OCI-LY7 (cell line): ENCODE results near the gene NGEF. TPM values are rescaled to one million over a fixed set of nuclear protein-coding genes. Genes with fewer than 3 reads are reported as not detected.

Source experiments
- BruUV-seq: library from RNA; stranded (reverse); fragments of 400-500 nt; replicated peaks from 2 replicates; lab custom pipeline; 2021; lab: Mats Ljungman, UMichigan
- CTCF ChIA-PET: fragments of 300-600 bp; sonication (Branson Sonifier 250); formaldehyde crosslinking; loops from one replicate; lab custom pipeline; 2022; ENCODE audit warnings: antibody characterized with exemption; ENCODE audit not compliant: unreplicated experiment; lab: Charles Lee
- POLR2A ChIA-PET: fragments of 300-600 bp; sonication (Branson Sonifier 250); formaldehyde crosslinking; loops from one replicate; lab custom pipeline; 2022; ENCODE audit warnings: antibody characterized with exemption; lab: Charles Lee
- DNase-seq: peaks from one replicate; pipeline ENCODE4 v3.0.0-alpha.2; 2015; ENCODE audit warnings: low spot score
- H2AFZ ChIP-seq: fragments of 200-600 bp; sonication (generic), shearing (Covaris generic); 2 replicates; pipeline ENCODE4 v1.6.1; 2014; ENCODE audit warnings: mild to moderate bottlenecking, antibody characterized with exemption, low read length, moderate library complexity
- H3K27ac ChIP-seq: fragments of 200-600 bp; sonication (generic); 2 replicates; pipeline ENCODE4 v1.5.1; 2014; ENCODE audit warnings: mixed run types, low read depth, mild to moderate bottlenecking, moderate library complexity, low read length, inconsistent platforms; ENCODE audit not compliant: poor library complexity, severe bottlenecking
- H3K36me3 ChIP-seq: fragments of 200-600 bp; sonication (generic); 2 replicates; pipeline ENCODE4 v1.6.1; 2014; ENCODE audit warnings: mild to moderate bottlenecking, antibody characterized with exemption, low read length, moderate library complexity, mixed read lengths; ENCODE audit not compliant: insufficient read depth
- H3K4me1 ChIP-seq: fragments of 200-600 bp; sonication (generic); 2 replicates; pipeline ENCODE4 v1.5.1; 2014; ENCODE audit warnings: mild to moderate bottlenecking, low read length; ENCODE audit not compliant: insufficient read depth, poor library complexity, severe bottlenecking
- H3K4me2 ChIP-seq: fragments of 200-600 bp; sonication (generic); 2 replicates; pipeline ENCODE4 v1.6.1; 2014; ENCODE audit warnings: mild to moderate bottlenecking, low read length
- H3K4me3 ChIP-seq: fragments of 200-600 bp; sonication (generic); 2 replicates; pipeline ENCODE4 v1.5.1; 2014; ENCODE audit warnings: mild to moderate bottlenecking, low read depth, low read length; ENCODE audit not compliant: poor library complexity, severe bottlenecking
- H3K79me2 ChIP-seq: fragments of 200-600 bp; sonication (generic); 2 replicates; pipeline ENCODE4 v1.6.1; 2016; ENCODE audit warnings: low read depth, mild to moderate bottlenecking, low read length, moderate library complexity, mixed read lengths; ENCODE audit not compliant: insufficient read depth
- H3K9me2 ChIP-seq: fragments of 200-600 bp; sonication (generic); 2 replicates; pipeline ENCODE4 v1.6.1; 2016; ENCODE audit warnings: mild to moderate bottlenecking, low read length, mixed read lengths; ENCODE audit not compliant: insufficient read depth
- H3K9me3 ChIP-seq: fragments of 200-600 bp; sonication (generic); 2 replicates; pipeline ENCODE4 v1.6.1; 2014; ENCODE audit warnings: mild to moderate bottlenecking, mixed run types, low read length, mixed read lengths
- H4K20me1 ChIP-seq: fragments of 200-600 bp; sonication (generic); 2 replicates; pipeline ENCODE4 v1.6.1; 2014; ENCODE audit warnings: mild to moderate bottlenecking, antibody characterized with exemption, low read length, moderate library complexity, mixed read lengths; ENCODE audit not compliant: insufficient read depth
- CTCF ChIP-seq: fragments of 200-600 bp; sonication (generic); conservative IDR thresholded peaks from 2 replicates; pipeline ENCODE4 v1.5.1; 2014; ENCODE audit warnings: mild to moderate bottlenecking, antibody characterized with exemption, low read length, moderate library complexity, mixed read lengths
- EZH2phosphoT487 ChIP-seq: fragments of 200-600 bp; sonication (generic); IDR thresholded peaks from 2 replicates; pipeline ENCODE4 v1.6.1; 2018; ENCODE audit warnings: low read depth, borderline replicate concordance, mild to moderate bottlenecking, mixed run types, antibody characterized with exemption, low read length, moderate library complexity, mixed read lengths
- intact Hi-C: fragments of 100-400 bp; cut with micrococcal nuclease; formaldehyde crosslinking; loops from one replicate; pipeline ENCODE4 v1.10.0; 2022; ENCODE audit not compliant: unreplicated experiment
- total RNA-seq, 2 experiments: library from RNA; depleted of rRNA in 1 of 2; stranded (reverse); fragments of >200 nt in 1 of 2; shearing (Covaris generic) in 1 of 2; gene quantifications; 2 replicates each; pipeline ENCODE4 v1.2.3, GENCODE V29; 2014 to 2022

Gene NGEF
- total RNA-seq, 2 experiments from 2014 or later = 0.82 TPM; not detected in 1

- no peaks in the 10 kb centered on the region for H3K9me3 ChIP-seq
- H3K36me3 ChIP-seq = peaks cover 20% of the 10 kb centered on the region
- peaks cover 39% of the 10 kb centered on the region for H3K79me2 ChIP-seq
- intact Hi-C loops = loop anchor here (10.0 kb wide), 1 partner anchor 295 kb away; no protein-coding TSS in a partner anchor
- H3K9me2 ChIP-seq = no peaks in the 10 kb centered on the region
- peak overlapping the region; percentile 84; the same call in 1 of the 2 replicates for H2AFZ ChIP-seq
- H4K20me1 ChIP-seq = peaks cover 24% of the 10 kb centered on the region
- ChIA-PET CTCF (interaction anchor here (0.6 to 1.6 kb wide), 2 partner anchors 10 to 192 kb away, joined by 3 to 4 read pairs; partner anchors contain the start of gene ATG16L1), POLR2A (interaction anchor here (0.6 to 3.4 kb wide), 11 partner anchors 8 to 1281 kb away, joined by 3 to 40 read pairs (median 6); no protein-coding TSS in a partner anchor)
- H3K4me3 ChIP-seq = peak overlapping the region; percentile 81
- peak overlapping the region; percentile 87 for H3K27ac ChIP-seq
- no peak for TF ChIP-seq EZH2phosphoT487
- TF ChIP-seq CTCF = peak; percentile 43; the same call in 1 of the 2 replicates
- no TSS peak for BruUV-seq
- H3K4me2 ChIP-seq = peak overlapping the region; percentile 98
- peaks cover 38% of the 10 kb centered on the region for H3K4me1 ChIP-seq
- peak; percentile 59 for DNase-seq
Measured at GRCh38 chr2:233059547-233059796, 46.4 kb upstream of the NGEF start.

- H3K36me3 ChIP-seq = peaks cover 14% of the 10 kb centered on the region
- H3K9me2 ChIP-seq = no peaks in the 10 kb centered on the region
- no peak overlapping the region for H2AFZ ChIP-seq
- ChIA-PET POLR2A (interaction anchor here (0.6 to 3.4 kb wide), 5 partner anchors 7 to 284 kb away, joined by 3 to 40 read pairs (median 15); no protein-coding TSS in a partner anchor), CTCF (interaction anchor here (1.6 kb wide), 1 partner anchor 10 kb away, joined by 4 read pairs; no protein-coding TSS in a partner anchor)
- H4K20me1 ChIP-seq = peaks cover 19% of the 10 kb centered on the region
- peak overlapping the region; percentile 98 for H3K4me2 ChIP-seq
- intact Hi-C loops = loop anchor here (10.0 kb wide), 1 partner anchor 294 kb away; no protein-coding TSS in a partner anchor
- H3K27ac ChIP-seq = no peak overlapping the region
- BruUV-seq = no TSS peak
- no peak for DNase-seq
- no peak for TF ChIP-seq CTCF
- TF ChIP-seq EZH2phosphoT487 = no peak
- H3K9me3 ChIP-seq = no peaks in the 10 kb centered on the region
- no peak overlapping the region for H3K4me3 ChIP-seq
- H3K4me1 ChIP-seq = peaks cover 33% of the 10 kb centered on the region
- peaks cover 34% of the 10 kb centered on the region for H3K79me2 ChIP-seq
Measured at GRCh38 chr2:233058717-233059546, 45.9 kb upstream of the NGEF start.
